OCI-LY3 (cell line): ENCODE measurements around the gene SYNE2.

ENCODE experiments used
- H2AFZ ChIP-seq: fragments of 200-600, 300-600 bp; shearing (Covaris generic); 2 replicates; pipeline ENCODE4 v1.6.0; 2014; ENCODE audit warnings: antibody characterized with exemption, low read depth, low read length
- H3K27ac ChIP-seq: fragments of 200-600, 300-600 bp; sonication (generic); 2 replicates; pipeline ENCODE4 v1.5.1; 2014; ENCODE audit warnings: mild to moderate bottlenecking, low read length, moderate library complexity, mixed read lengths
- H3K27me3 ChIP-seq: fragments of 200-600, 300-600 bp; sonication (generic); 2 replicates; pipeline ENCODE4 v1.6.1; 2014; ENCODE audit warnings: low read depth, low read length, mixed read lengths
- H3K36me3 ChIP-seq: fragments of 200-600, 300-600 bp; sonication (generic); replicated peaks from 2 replicates; pipeline ENCODE3; 2014; ENCODE audit warnings: low read depth, low read length, mixed read lengths
- H3K4me1 ChIP-seq: fragments of 300-600, 200-600 bp; sonication (generic); 2 replicates; pipeline ENCODE4 v1.6.1; 2014; ENCODE audit warnings: low read length, mixed read lengths
- H3K4me2 ChIP-seq: fragments of 200-600, 300-600 bp; sonication (generic); 2 replicates; pipeline ENCODE4 v1.6.1; 2014; ENCODE audit warnings: low read length, mixed read lengths
- H3K4me3 ChIP-seq: fragments of 300-600, 200-600 bp; sonication (generic); 2 replicates; pipeline ENCODE4 v1.5.1; 2014; ENCODE audit warnings: antibody characterized with exemption, mild to moderate bottlenecking, low read length, moderate library complexity
- H3K79me2 ChIP-seq: fragments of 300-600, 200-600 bp; shearing (Covaris generic); 2 replicates; pipeline ENCODE4 v1.6.1; 2014; ENCODE audit warnings: mild to moderate bottlenecking, low read length, mixed read lengths
- H3K9ac ChIP-seq: fragments of 300-600, 200-600 bp; shearing (Covaris generic); 2 replicates; pipeline ENCODE4 v1.6.0; 2014; ENCODE audit warnings: mild to moderate bottlenecking, low read length, moderate library complexity
- H3K9me3 ChIP-seq: fragments of 200-600, 300-600 bp; shearing (Covaris generic); 2 replicates; pipeline ENCODE4 v1.6.1; 2014; ENCODE audit warnings: low read length, mixed read lengths; ENCODE audit not compliant: insufficient read depth
- H4K20me1 ChIP-seq: fragments of 200-600, 300-600 bp; sonication (generic); 2 replicates; pipeline ENCODE4 v1.6.1; 2016; ENCODE audit warnings: low read length, mixed read lengths; ENCODE audit not compliant: insufficient read depth
- EZH2phosphoT487 ChIP-seq: fragments of 200-600 bp; shearing (Covaris generic); IDR thresholded peaks from 2 replicates; pipeline ENCODE4 v1.6.1; 2018; ENCODE audit warnings: antibody characterized with exemption, mixed run types, low read depth
- TF ChIP-seq, protein P1 (sequence below): fragments of 200-600, 300-600 bp; sonication (generic); IDR thresholded peaks from 2 replicates; pipeline ENCODE4 v1.5.1; 2014; ENCODE audit warnings: antibody characterized with exemption, low read length, low read depth

The SYNE2 gene

DNA sequence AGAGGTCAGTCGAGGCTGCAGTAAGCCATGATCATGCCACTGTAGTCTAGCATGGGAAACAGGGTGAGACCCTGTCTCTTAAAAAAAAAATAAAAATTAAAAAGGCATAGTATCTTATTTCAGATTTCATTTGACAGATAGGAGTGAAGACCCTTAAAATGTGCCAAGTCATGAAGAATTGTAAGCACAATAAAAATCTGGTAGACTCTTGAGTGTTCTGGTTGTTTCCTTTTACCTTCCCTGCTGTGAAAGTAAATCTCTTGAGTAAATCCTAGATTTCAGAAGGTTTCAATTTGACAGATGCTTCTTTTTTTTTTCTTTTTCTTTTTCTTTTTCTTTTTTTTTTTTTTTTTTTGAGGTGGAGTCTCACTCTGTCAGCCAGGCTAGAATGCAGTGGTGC is 332.4 kb downstream of the SYNE2 start:
- peaks cover 7% of the 10 kb centered on the region for H3K36me3 ChIP-seq
- H3K27me3 ChIP-seq = no peaks in the 10 kb centered on the region
- no peak overlapping the region for H3K4me3 ChIP-seq
- no peak overlapping the region for H2AFZ ChIP-seq
- H3K79me2 ChIP-seq = no peaks in the 10 kb centered on the region
- H3K4me2 ChIP-seq = no peak overlapping the region
- no peaks in the 10 kb centered on the region for H4K20me1 ChIP-seq
- H3K4me1 ChIP-seq = no peaks in the 10 kb centered on the region; the same call in 1 of the 2 replicates
- H3K9ac ChIP-seq = no peak overlapping the region
- H3K27ac ChIP-seq = no peak overlapping the region
- TF ChIP-seq EZH2phosphoT487 = no peak
- TF ChIP-seq, protein P1, sequence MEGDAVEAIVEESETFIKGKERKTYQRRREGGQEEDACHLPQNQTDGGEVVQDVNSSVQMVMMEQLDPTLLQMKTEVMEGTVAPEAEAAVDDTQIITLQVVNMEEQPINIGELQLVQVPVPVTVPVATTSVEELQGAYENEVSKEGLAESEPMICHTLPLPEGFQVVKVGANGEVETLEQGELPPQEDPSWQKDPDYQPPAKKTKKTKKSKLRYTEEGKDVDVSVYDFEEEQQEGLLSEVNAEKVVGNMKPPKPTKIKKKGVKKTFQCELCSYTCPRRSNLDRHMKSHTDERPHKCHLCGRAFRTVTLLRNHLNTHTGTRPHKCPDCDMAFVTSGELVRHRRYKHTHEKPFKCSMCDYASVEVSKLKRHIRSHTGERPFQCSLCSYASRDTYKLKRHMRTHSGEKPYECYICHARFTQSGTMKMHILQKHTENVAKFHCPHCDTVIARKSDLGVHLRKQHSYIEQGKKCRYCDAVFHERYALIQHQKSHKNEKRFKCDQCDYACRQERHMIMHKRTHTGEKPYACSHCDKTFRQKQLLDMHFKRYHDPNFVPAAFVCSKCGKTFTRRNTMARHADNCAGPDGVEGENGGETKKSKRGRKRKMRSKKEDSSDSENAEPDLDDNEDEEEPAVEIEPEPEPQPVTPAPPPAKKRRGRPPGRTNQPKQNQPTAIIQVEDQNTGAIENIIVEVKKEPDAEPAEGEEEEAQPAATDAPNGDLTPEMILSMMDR = no peak
- H3K9me3 ChIP-seq = no peaks in the 10 kb centered on the region

DNA sequence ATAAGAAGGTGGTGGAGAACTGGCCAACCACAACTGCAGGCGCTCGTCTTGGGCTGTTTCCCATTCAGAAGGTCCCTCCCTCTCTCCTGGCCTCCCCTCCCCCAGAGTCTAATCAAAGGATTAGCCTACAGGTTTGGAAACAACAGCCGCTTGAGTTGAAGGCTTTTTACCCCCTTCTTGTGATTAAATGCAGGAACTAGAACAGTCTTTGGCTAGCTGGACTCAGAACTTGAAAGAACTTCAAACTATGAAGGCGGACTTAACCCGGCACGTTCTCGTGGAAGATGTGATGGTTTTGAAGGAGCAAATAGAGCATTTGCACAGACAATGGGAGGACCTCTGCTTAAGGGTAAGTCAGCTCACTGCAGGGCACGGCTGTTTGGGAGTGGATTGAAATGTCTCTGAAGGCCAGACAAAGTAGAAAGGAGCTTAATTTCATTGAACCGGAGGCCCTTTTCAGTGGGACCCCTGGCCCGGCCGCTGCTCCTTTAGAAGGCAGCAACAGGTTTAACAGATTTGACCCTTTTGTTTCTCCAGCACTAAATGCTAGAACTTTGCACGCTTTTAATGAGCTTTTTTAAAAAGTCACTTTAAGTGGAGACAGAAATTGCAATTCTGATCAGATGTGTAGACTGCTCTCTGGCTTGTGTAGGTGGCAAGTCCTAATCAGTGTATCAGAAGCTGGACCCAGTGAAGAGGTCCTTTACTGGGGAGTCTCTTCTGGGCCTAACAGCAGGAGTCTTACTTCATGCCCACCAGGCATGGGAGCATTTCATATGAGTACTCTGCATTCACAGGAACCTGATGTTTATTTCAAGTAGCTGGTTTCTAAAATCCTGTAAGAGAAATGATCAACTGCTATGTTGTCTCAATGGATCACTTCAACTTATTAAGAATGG is 333.7 kb downstream of the SYNE2 start:
- TF ChIP-seq EZH2phosphoT487 = no peak
- TF ChIP-seq, protein P1 = no peak
- Histone ChIP-seq H3K9ac (no peak overlapping the region), H3K79me2 (no peaks in the 10 kb centered on the region), H3K4me1 (no peaks in the 10 kb centered on the region; the same call in 1 of the 2 replicates), H3K27me3 (no peaks in the 10 kb centered on the region), H3K36me3 (peaks cover 7% of the 10 kb centered on the region), H3K4me3 (no peak overlapping the region), H3K9me3 (no peaks in the 10 kb centered on the region), H4K20me1 (no peaks in the 10 kb centered on the region), H3K4me2 (no peak overlapping the region), H3K27ac (no peak overlapping the region), H2AFZ (no peak overlapping the region)

DNA sequence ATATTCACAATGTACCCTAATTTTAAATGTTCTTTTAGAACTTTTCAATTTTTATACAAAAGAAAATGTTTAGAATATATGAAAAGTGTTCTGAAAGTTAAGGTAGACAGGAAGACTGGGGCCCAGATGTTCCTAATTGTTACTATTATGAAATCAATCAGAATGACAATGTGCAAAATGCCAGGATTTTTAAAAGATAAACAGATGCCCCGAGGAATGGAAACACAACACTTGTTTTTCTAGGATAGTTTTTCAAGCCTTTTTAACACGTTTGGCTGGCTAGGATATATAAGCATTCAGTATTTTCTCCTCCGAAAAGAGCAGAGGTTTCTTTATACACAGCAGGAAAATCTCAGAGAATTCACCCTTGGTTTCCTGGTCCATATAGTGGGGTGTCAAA is 334.5 kb downstream of the SYNE2 start:
- Histone ChIP-seq H2AFZ (no peak overlapping the region), H3K9ac (no peak overlapping the region), H3K4me2 (no peak overlapping the region), H3K79me2 (no peaks in the 10 kb centered on the region), H3K36me3 (peaks cover 7% of the 10 kb centered on the region), H3K4me1 (no peaks in the 10 kb centered on the region; the same call in 1 of the 2 replicates), H3K27ac (no peak overlapping the region), H3K4me3 (no peak overlapping the region), H4K20me1 (no peaks in the 10 kb centered on the region), H3K9me3 (no peaks in the 10 kb centered on the region), H3K27me3 (no peaks in the 10 kb centered on the region)
- TF ChIP-seq, protein P1 = no peak
- TF ChIP-seq EZH2phosphoT487 = no peak

DNA sequence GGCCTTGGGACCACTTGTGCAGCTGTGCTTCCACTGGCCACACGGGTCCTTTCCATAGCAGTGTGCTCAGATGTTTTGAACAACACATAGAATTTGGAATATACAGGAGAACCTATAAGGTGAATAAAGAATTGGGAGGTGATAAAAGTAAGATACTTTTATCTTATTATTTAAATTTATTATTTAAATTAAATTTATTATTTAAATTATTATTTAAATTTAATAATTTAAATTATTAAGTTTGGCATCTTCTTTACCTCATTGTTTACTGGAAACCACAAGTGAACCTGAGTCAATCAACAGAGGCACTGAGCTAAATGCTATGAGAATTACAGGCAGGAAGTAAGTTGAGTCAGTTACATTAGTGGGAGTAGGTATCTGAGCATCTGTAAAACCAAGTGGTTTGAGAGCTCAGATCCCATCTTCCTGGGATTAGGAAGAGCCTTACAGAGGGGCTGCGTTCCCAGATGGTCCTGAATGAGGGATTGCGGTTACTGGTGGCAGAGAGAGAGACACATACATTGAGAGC is 338.2 kb downstream of the SYNE2 start:
- Histone ChIP-seq H3K79me2 (no peaks in the 10 kb centered on the region), H3K4me2 (no peak overlapping the region), H4K20me1 (no peaks in the 10 kb centered on the region), H3K9me3 (no peaks in the 10 kb centered on the region), H3K36me3 (no peaks in the 10 kb centered on the region), H3K4me1 (peaks cover 17% of the 10 kb centered on the region), H3K4me3 (no peak overlapping the region), H3K9ac (no peak overlapping the region), H3K27me3 (no peaks in the 10 kb centered on the region), H2AFZ (no peak overlapping the region), H3K27ac (no peak overlapping the region)
- TF ChIP-seq, protein P1 = no peak
- TF ChIP-seq EZH2phosphoT487 = no peak
